Astrocyte of the cerebellum (primary cell): ENCODE results near the gene EPN3.

Experiments used
- DNase-seq: peaks from one replicate; pipeline ENCODE4 v3.0.0-alpha.2; 2011; ENCODE audit warnings: low read depth
- H3K4me3 ChIP-seq: 2 replicates; pipeline ENCODE4 v1.5.1; 2011; ENCODE audit warnings: mild to moderate bottlenecking, low read depth, low read length, moderate library complexity
- in situ Hi-C: cut with HindIII; loops from 2 replicates; pipeline ENCODE4 v1.10.0; 2017; ENCODE audit warnings: low sequenced_read_pairs
- TF ChIP-seq, protein P1 (sequence below): IDR thresholded peaks from 2 replicates; pipeline ENCODE4 v1.5.1; 2012; ENCODE audit warnings: low read length, low read depth, moderate library complexity, mild to moderate bottlenecking; ENCODE audit errors: missing control alignments

Gene EPN3

DNA sequence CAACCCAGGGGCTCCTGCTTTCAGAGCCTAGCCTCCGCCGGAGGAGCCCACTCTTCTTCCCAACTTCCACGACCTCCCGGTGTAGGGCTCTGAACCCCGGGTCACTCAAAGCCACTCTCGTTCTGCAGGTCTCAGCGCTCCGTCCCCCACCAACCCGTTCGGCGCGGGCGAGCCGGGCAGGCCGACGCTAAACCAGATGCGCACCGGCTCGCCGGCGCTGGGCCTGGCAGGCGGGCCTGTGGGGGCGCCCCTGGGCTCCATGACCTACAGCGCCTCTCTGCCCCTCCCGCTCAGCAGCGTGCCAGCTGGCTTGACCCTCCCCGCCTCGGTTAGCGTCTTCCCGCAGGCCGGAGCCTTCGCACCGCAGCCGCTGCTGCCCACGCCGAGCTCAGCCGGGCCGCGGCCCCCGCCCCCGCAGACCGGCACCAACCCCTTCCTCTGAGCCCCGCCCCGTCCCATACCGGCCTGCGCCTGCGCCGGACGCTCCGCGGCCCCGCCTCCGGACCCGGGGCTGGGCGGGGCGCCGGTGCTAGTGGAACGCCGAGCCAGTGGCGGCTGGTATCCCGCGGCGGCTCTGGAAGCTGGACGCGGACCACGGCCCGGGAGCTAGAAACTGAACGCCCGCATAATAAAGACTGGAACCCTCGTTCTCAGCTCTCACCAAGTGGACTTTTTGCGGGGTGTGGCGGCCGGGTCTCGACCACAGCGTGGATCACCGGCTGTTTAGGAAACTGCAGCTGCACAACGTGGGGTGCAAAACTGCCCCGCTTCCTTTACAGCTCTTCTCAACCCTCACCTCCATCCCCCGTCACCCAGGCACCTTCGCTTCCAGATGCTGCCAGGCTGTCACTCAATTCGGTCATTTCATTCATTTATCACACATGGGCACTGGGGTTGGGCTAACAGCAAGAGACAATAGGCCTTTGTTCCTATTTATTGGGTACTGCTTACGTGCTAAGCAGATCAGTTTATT lies 9.5 kb downstream of the EPN3 start:
- TF ChIP-seq, protein P1, sequence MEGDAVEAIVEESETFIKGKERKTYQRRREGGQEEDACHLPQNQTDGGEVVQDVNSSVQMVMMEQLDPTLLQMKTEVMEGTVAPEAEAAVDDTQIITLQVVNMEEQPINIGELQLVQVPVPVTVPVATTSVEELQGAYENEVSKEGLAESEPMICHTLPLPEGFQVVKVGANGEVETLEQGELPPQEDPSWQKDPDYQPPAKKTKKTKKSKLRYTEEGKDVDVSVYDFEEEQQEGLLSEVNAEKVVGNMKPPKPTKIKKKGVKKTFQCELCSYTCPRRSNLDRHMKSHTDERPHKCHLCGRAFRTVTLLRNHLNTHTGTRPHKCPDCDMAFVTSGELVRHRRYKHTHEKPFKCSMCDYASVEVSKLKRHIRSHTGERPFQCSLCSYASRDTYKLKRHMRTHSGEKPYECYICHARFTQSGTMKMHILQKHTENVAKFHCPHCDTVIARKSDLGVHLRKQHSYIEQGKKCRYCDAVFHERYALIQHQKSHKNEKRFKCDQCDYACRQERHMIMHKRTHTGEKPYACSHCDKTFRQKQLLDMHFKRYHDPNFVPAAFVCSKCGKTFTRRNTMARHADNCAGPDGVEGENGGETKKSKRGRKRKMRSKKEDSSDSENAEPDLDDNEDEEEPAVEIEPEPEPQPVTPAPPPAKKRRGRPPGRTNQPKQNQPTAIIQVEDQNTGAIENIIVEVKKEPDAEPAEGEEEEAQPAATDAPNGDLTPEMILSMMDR = peak; percentile 13
- in situ Hi-C loops = no loop called here
- H3K4me3 ChIP-seq = peak overlapping the region; percentile 45
- no peak for DNase-seq

DNA sequence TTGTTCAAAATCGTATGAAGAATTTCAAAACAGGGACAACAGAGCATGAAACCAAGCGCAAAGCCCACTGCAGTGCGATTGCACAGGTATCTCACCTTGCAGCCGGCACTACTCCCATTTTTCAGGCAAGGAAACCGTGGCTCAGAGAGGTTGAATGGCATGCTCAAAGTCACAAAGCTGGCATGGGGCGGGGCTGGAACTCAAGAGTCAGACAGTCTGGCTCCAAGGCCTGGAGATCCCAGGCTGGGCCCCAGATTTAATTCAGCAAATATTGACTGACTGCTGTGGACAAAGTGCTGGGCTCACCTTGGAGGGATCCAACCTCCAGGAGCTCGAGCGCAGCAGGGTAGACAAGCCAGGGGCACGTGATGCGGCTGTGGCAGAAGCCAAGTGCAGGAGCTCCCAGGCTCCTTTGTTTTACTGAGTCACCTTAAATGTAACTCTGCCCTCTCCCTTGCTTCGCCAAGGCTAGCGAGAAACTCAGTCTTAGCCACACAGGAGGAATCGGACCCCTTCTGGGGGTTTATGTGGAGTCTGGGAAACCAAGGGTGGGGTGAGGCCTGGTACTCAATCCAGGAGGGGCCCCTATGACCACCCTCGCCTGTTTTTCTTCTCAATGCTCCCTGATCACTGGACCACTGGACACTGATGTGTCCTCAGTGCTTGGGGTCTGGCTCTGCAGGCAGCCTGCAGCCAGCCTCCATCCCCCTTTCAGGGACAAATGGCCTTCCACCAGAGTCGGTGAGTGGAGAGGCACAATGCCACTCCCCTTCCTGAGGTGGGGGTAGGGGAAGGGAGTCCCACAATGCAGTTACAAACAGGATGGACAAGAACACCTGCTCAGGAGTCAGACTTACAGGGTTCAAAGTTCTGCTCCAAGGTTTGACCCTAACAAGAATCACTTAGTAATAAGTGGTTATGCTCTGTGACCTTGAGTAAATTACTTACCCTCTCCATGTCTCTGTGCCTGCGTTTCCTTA lies 10.6 kb downstream of the EPN3 start:
- no peak overlapping the region for H3K4me3 ChIP-seq
- DNase-seq = no peak
- TF ChIP-seq, protein P1 = no peak
- in situ Hi-C loops = no loop called here

DNA sequence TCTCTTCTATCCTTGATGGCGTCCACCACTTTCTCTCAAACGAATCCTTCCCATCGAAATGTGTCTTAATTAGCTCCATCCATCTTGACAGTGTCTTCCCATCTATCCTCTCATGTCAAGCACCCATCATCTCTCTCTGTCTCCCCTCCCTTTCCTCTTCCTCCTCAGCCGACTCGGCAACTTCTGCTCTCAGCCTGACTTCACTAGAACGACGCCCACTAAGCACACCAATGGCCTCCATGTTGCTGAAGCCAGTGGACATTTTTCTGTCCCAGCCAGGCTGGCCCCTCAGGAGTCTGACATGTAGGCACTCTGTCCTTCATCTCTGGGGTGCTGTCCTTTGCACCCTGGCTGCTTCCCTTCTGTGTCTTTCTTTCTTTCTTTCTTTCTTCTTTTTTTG lies 12.0 kb downstream of the EPN3 start:
- TF ChIP-seq, protein P1 = no peak
- in situ Hi-C loops = no loop called here
- DNase-seq = no peak
- no peak overlapping the region for H3K4me3 ChIP-seq

DNA sequence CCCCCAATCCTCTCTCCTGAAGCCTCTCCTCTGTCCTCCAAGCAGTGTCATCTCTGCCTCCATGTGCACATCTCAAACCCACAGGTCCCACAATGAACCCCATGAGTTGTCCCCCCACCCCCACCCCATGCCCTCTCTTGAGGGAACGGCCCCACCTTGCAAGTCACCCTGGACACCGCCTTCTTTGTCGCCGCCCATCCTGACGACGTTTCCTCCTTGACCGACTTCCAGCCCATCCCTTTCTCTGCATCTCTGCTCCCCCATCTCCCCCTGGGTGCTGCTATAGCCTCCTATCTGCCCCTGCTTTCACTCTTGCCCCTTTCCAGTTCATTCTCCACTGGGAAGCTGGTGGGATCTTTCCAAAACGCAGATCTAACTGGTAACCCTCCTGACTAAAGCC lies 12.8 kb downstream of the EPN3 start:
- in situ Hi-C loops = no loop called here
- H3K4me3 ChIP-seq = no peak overlapping the region
- TF ChIP-seq, protein P1 = no peak
- DNase-seq = no peak

DNA sequence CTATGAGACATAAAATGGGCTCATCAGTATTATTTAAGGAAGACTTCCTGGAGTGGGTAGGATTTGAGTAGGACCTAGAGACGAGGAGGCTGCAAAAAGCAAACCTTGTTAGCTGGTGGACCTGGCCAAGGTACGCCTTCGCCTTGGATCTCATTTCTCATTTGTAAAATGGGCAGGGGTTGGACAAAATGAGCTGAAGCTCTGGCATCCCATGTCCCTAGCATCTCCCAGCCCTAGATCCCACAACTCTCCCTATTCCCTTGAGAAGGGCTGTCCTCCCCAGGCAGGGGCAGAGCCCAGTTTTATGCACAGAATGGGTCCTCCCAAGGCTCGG lies 14.1 kb downstream of the EPN3 start:
- H3K4me3 ChIP-seq = peak overlapping the region; percentile 59
- in situ Hi-C loops = no loop called here
- no peak for DNase-seq
- TF ChIP-seq, protein P1 = no peak

DNA sequence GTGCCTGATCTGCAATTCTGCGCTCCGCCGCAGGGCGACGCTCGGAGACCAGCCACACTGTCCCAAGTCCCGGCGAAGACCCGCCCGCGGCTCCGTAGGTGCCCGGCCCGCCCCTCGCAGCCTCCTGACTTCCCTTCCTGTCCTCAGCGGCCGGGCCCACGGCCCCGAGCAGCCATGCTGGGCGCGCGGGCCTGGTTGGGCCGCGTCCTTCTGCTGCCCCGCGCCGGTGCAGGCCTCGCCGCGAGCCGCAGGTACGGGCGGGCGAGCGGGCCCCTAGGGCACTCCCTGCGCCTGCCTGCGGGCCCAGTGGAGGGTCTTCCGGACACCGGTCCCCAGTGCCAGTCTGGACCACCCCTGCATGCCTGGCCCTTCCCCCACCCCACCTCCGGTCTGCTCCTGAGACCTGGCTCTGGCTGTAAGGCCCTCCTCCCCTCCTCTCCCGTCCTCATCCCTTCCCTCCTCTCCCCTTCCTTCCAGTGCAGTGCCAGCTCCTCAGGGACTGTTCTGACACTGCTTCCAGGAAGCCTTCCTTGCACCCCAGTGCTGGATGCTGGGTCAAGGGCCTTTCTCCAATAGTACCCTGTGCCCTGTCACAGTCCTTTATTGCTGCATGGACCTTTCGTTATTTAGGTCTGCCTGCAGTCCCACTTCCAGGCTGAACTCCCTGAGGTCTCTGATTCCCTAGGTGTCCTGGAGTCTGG lies 14.7 kb downstream of the EPN3 start, which contains the start of gene SPATA20:
SPATA20 (plus strand) TSS at position 140 of the 701 bp plus-strand sequence; CDS start at position 175, 35 bp downstream.
- TF ChIP-seq, protein P1 = peak; percentile 89
- peak; percentile 76 for DNase-seq
- in situ Hi-C loops = no loop called here
- peak within 1 kb of the TSS; percentile 59 for H3K4me3 ChIP-seq
